GM12801 (cell line): ENCODE results near the gene CTXN3.

Experiments used
- CTCF ChIP-seq: IDR thresholded peaks from one replicate; pipeline ENCODE4 v1.5.1; 2011; ENCODE audit warnings: control low read depth; ENCODE audit not compliant: insufficient read length; ENCODE audit errors: extremely low read depth

Gene CTXN3

GRCh38 chr5:127650649-127651048, 1.8 kb downstream of the CTXN3 start:
- no peak for TF ChIP-seq CTCF

GRCh38 chr5:127652952-127653611, 4.2 kb downstream of the CTXN3 start:
- TF ChIP-seq CTCF: no peak

- no peak for TF ChIP-seq CTCF
These were observed 7.9 kb downstream of the CTXN3 start for GRCh38 chr5:127656825-127657224.

- no peak for TF ChIP-seq CTCF
These were observed 11.3 kb downstream of the CTXN3 start for GRCh38 chr5:127660047-127660733.

- no peak for TF ChIP-seq CTCF
These were observed 15.2 kb downstream of the CTXN3 start for GRCh38 chr5:127664093-127664492.

- TF ChIP-seq CTCF: no peak
These were observed 16.8 kb downstream of the CTXN3 start for GRCh38 chr5:127665641-127666040.

- TF ChIP-seq CTCF: no peak
These were observed 17.3 kb downstream of the CTXN3 start for GRCh38 chr5:127666043-127666716.
